Loucy (cell line): ENCODE results near the gene FHL3.

Experiments used
- H2AFZ ChIP-seq: fragments of 200-600 bp; sonication (generic); 2 replicates; pipeline ENCODE4 v1.6.0; 2016; ENCODE audit warnings: antibody characterized with exemption, mild to moderate bottlenecking, low read length, moderate library complexity
- H3F3A ChIP-seq: fragments of 200-600 bp; 2 replicates; pipeline ENCODE4 v1.6.0; 2016; ENCODE audit warnings: antibody characterized with exemption, low read depth, mild to moderate bottlenecking
- H3K27me3 ChIP-seq: fragments of 200-600 bp; sonication (generic); 2 replicates; pipeline ENCODE4 v1.6.1; 2014; ENCODE audit warnings: low read length, mild to moderate bottlenecking; ENCODE audit not compliant: insufficient read depth, poor library complexity, severe bottlenecking
- H3K36me3 ChIP-seq: fragments of 200-600 bp; sonication (generic); 2 replicates; pipeline ENCODE4 v1.6.1; 2016; ENCODE audit warnings: low read length; ENCODE audit not compliant: insufficient read depth
- H3K4me1 ChIP-seq: fragments of 200-600 bp; sonication (generic); 2 replicates; pipeline ENCODE4 v1.5.1; 2014; ENCODE audit warnings: low read length, mild to moderate bottlenecking; ENCODE audit not compliant: insufficient read depth, poor library complexity, severe bottlenecking
- H3K4me2 ChIP-seq: fragments of 200-600 bp; sonication (generic); 2 replicates; pipeline ENCODE4 v1.6.0; 2014; ENCODE audit warnings: antibody characterized with exemption, low read length, low read depth, mild to moderate bottlenecking; ENCODE audit not compliant: poor library complexity, severe bottlenecking
- H3K4me3 ChIP-seq: fragments of 200-600 bp; sonication (generic); 2 replicates; pipeline ENCODE4 v1.5.1; 2014; ENCODE audit warnings: low read length, mild to moderate bottlenecking, mixed read lengths; ENCODE audit not compliant: poor library complexity, severe bottlenecking
- H3K79me2 ChIP-seq: fragments of 200-600 bp; sonication (generic); 2 replicates; pipeline ENCODE4 v1.6.1; 2014; ENCODE audit warnings: low read length; ENCODE audit not compliant: insufficient read depth
- H3K9ac ChIP-seq: fragments of 200-600 bp; sonication (generic); 2 replicates; pipeline ENCODE4 v1.6.0; 2014; ENCODE audit warnings: mild to moderate bottlenecking, low read depth, low read length, moderate library complexity; ENCODE audit not compliant: poor library complexity, severe bottlenecking
- H3K9me2 ChIP-seq: fragments of 200-600 bp; sonication (generic); replicated peaks from 2 replicates; pipeline ENCODE4 v1.6.1; 2016; ENCODE audit warnings: low read depth, low read length, mixed read lengths
- H3K9me3 ChIP-seq: fragments of 200-600 bp; sonication (generic); 2 replicates; pipeline ENCODE4 v1.6.1; 2014; ENCODE audit warnings: mild to moderate bottlenecking, antibody characterized with exemption, low read length, low read depth; ENCODE audit not compliant: insufficient read depth
- H4K20me1 ChIP-seq: fragments of 200-600 bp; sonication (generic); 2 replicates; pipeline ENCODE4 v1.6.0; 2014; ENCODE audit warnings: antibody characterized with exemption, low read length, mild to moderate bottlenecking; ENCODE audit not compliant: insufficient read depth, poor library complexity, severe bottlenecking
- EZH2phosphoT487 ChIP-seq: fragments of 200-600 bp; IDR thresholded peaks from 2 replicates; pipeline ENCODE4 v1.6.1; 2018; ENCODE audit warnings: antibody characterized with exemption, mild to moderate bottlenecking, moderate library complexity, borderline replicate concordance
- TF ChIP-seq, protein P1 (sequence below): fragments of 200-600 bp; sonication (generic); conservative IDR thresholded peaks from 2 replicates; pipeline ENCODE4 v1.5.1; 2014; ENCODE audit warnings: mild to moderate bottlenecking, antibody characterized with exemption, low read length

Gene FHL3

DNA sequence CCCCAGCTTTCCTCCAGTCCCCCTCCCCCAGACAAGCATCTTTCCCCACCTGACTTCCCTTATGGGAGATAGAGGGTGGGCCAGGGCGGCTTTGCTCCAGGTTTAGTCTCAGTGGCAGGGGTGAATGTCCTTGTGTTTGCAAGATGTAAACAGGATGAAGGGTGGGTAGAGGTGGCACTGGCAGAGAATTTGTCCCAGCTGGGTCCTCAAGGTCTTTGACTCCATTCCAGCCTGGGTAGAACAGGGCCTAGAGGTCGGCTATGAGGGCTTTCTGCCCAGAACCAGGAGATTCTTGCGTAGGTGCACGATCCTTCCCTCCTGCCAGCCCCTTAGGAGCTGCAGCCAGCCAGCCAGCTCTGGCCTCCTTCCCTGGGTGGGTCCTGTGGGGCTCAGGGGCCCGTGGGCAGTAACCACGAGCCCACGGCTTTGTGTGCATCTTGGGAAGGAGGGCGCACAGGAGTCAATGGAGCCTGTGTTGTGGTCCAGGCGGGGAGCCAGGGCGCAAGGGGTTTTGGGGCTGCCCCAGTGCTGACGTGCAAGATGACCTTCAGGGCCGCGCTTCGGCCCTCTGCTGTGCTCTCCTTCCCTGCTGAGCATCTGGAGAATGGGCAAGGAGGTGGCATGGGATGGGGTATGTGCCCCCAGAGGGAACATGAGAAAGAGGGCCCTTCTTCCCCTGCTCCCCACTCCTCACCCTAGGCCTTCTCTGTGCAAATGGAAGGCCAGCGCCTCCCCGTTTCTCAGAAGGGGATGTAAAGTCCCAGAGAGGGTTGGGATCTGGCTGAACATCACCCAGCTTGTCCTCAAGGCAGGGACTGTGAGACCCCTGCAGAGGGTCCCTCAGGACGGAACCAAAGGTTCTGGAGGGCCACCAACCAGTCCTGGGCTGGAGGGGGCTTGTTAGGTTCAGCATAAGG lies 25.5 kb upstream of the FHL3 start:
- TF ChIP-seq, protein P1, sequence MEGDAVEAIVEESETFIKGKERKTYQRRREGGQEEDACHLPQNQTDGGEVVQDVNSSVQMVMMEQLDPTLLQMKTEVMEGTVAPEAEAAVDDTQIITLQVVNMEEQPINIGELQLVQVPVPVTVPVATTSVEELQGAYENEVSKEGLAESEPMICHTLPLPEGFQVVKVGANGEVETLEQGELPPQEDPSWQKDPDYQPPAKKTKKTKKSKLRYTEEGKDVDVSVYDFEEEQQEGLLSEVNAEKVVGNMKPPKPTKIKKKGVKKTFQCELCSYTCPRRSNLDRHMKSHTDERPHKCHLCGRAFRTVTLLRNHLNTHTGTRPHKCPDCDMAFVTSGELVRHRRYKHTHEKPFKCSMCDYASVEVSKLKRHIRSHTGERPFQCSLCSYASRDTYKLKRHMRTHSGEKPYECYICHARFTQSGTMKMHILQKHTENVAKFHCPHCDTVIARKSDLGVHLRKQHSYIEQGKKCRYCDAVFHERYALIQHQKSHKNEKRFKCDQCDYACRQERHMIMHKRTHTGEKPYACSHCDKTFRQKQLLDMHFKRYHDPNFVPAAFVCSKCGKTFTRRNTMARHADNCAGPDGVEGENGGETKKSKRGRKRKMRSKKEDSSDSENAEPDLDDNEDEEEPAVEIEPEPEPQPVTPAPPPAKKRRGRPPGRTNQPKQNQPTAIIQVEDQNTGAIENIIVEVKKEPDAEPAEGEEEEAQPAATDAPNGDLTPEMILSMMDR = no peak
- TF ChIP-seq EZH2phosphoT487 = no peak
- H3K9me3 ChIP-seq = no peaks in the 10 kb centered on the region
- H3K79me2 ChIP-seq = no peaks in the 10 kb centered on the region
- peak overlapping the region; percentile 6 for H3K4me2 ChIP-seq
- no peaks in the 10 kb centered on the region for H4K20me1 ChIP-seq
- H3K27me3 ChIP-seq = no peaks in the 10 kb centered on the region
- H3K4me3 ChIP-seq = no peak overlapping the region
- no peaks in the 10 kb centered on the region for H3F3A ChIP-seq
- H2AFZ ChIP-seq = no peak overlapping the region
- peaks cover 20% of the 10 kb centered on the region for H3K4me1 ChIP-seq
- H3K9ac ChIP-seq = no peak overlapping the region
- H3K36me3 ChIP-seq = peaks cover 3% of the 10 kb centered on the region; the same call in 1 of the 2 replicates
- H3K9me2 ChIP-seq = no peaks in the 10 kb centered on the region

DNA sequence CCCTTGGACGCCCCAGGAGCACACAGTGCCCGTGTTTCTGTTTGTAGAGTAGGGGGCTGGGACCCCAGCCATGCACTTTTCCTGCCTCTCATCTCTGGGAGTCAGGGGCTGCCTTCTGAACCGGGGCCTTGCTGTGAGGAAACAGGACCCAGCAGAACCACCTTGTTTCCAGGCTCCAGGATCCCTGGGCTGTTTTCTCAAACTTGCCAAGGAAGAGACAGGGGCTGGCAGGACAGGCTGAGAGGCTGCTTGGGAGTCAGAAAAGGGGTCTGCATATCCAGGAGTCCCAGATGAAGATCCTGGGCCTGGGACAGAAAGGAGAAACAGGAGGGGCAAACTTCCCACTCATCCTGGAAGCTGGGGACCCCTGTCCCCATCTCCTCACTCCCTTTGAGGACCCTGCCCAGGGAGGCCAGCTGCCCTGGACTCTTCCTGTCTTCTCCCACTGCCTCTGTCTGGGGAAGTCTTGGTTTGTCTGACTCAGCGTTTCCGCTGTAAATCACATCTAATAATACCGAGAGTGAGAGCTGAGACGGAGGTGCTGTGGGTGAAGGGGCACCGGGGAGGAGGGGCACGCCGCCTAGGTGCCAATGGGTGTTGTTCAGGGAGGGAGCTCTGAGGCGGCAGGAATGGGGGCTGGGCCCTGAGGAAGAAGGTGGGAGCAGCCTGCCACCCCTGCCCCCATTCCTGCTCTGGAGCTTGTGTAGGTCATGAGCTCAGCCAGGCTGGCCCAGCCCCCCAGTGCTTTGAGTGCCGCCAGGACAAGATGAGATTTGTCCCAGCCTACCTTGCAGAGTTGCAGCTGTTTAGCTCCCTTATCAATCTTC lies 24.6 kb upstream of the FHL3 start:
- H3K4me2 ChIP-seq = peak overlapping the region; percentile 6
- H3K4me3 ChIP-seq = no peak overlapping the region
- H3K4me1 ChIP-seq = peaks cover 20% of the 10 kb centered on the region

DNA sequence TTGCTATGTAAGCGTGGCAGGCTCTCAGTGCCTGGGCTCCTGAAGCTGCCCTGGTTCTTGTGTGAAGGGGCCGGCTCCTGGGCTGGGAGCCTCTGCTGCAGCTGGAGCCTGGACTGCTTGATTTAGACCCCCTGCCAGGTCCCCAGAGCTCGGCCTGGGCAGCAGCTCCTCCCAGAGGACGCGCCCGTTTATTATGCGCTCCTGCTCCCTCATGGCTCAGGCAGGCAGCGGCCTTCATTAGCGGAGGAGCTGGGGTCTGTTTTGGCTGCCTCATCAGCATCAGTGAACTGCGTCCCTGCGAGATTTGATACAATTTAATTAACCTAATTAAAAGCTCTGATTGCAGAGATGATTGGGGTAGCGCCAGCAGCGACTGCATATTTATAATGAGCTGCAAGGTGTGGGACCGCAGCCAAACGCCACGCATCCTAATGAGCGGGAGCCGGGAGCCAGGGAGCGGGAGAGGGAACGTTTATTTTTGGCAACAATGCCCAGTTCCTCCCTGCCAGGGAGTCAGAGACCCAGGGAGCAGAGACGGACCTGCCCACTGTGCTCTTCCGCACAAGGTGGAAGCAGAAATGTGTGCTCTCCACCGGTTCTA lies 23.9 kb upstream of the FHL3 start:
- H3K9me2 ChIP-seq = no peaks in the 10 kb centered on the region
- peak overlapping the region; percentile 6 for H3K4me2 ChIP-seq
- TF ChIP-seq, protein P1 = no peak
- no peak for TF ChIP-seq EZH2phosphoT487
- no peaks in the 10 kb centered on the region for H3K79me2 ChIP-seq
- H3K27me3 ChIP-seq = no peaks in the 10 kb centered on the region
- H3K36me3 ChIP-seq = peaks cover 16% of the 10 kb centered on the region; the same call in 1 of the 2 replicates
- H3F3A ChIP-seq = no peaks in the 10 kb centered on the region
- H2AFZ ChIP-seq = no peak overlapping the region
- H3K9me3 ChIP-seq = no peaks in the 10 kb centered on the region
- peaks cover 20% of the 10 kb centered on the region for H3K4me1 ChIP-seq
- no peak overlapping the region for H3K4me3 ChIP-seq
- no peaks in the 10 kb centered on the region for H4K20me1 ChIP-seq
- H3K9ac ChIP-seq = no peak overlapping the region

More for the DNA sequence above, 24.6 kb upstream of the FHL3 start:
- no peaks in the 10 kb centered on the region for H3K79me2 ChIP-seq
- no peak overlapping the region for H2AFZ ChIP-seq
- H3F3A ChIP-seq = no peaks in the 10 kb centered on the region
- no peak overlapping the region for H3K9ac ChIP-seq
- H3K27me3 ChIP-seq = no peaks in the 10 kb centered on the region
- peaks cover 13% of the 10 kb centered on the region; the same call in 1 of the 2 replicates for H3K36me3 ChIP-seq
- no peaks in the 10 kb centered on the region for H3K9me2 ChIP-seq
- H4K20me1 ChIP-seq = no peaks in the 10 kb centered on the region
- no peaks in the 10 kb centered on the region for H3K9me3 ChIP-seq
- TF ChIP-seq EZH2phosphoT487 = no peak
- TF ChIP-seq, protein P1 = no peak
